Fibroblast of lung (primary cell): Measurements from ENCODE around the gene PPL. TPM values are rescaled to one million over a fixed set of nuclear protein-coding genes. Genes with fewer than 3 reads are reported as not detected.

Experiments used
- DNase-seq, 2 donors: peaks; one replicate each; pipeline versions ENCODE4 v3.0.0 to v3.0.0-alpha.2; 2010; ENCODE audit warnings: low read depth in 2 of 2
- H2AFZ ChIP-seq: 2 replicates; pipeline ENCODE4 v1.5.1; 2012; ENCODE audit warnings: low read length, control low read depth, inconsistent platforms
- H3K27ac ChIP-seq: 2 replicates; pipeline ENCODE4 v1.5.1; 2011; ENCODE audit warnings: low read length, control low read depth; ENCODE audit not compliant: insufficient read depth
- H3K27me3 ChIP-seq: 2 replicates; pipeline ENCODE4 v1.5.1; 2011; ENCODE audit warnings: mild to moderate bottlenecking, low read length; ENCODE audit not compliant: control insufficient read depth, insufficient read depth
- H3K36me3 ChIP-seq: 2 replicates; pipeline ENCODE4 v1.5.1; 2011; ENCODE audit warnings: low read length; ENCODE audit not compliant: control insufficient read depth, insufficient read depth
- H3K4me1 ChIP-seq: 2 replicates; pipeline ENCODE4 v1.5.1; 2011; ENCODE audit warnings: low read length; ENCODE audit not compliant: control insufficient read depth, insufficient read depth; ENCODE audit errors: extremely low read depth
- H3K4me2 ChIP-seq: 2 replicates; pipeline ENCODE4 v1.5.1; 2011; ENCODE audit warnings: low read length, control low read depth; ENCODE audit not compliant: insufficient read depth; ENCODE audit errors: extremely low read depth
- H3K4me3 ChIP-seq, 4 experiments: fragments of 200-600 bp in 1 of 4; sonication (generic) in 1 of 4; replicated peaks in 1 of 4; 2 replicates each; pipeline ENCODE4 v1.5.1; 2011 to 2016; ENCODE audit warnings: low read length in 4 of 4, low read depth in 3 of 4, mild to moderate bottlenecking in 3 of 4, control low read depth in 2 of 4, inconsistent platforms in 1 of 4, mixed read lengths in 1 of 4; ENCODE audit not compliant: insufficient read depth in 1 of 4; ENCODE audit errors: control extremely low read depth in 1 of 4
- H3K79me2 ChIP-seq: 2 replicates; pipeline ENCODE4 v1.5.1; 2012; ENCODE audit warnings: mild to moderate bottlenecking, low read length, inconsistent platforms; ENCODE audit not compliant: control insufficient read depth, insufficient read depth
- H3K9ac ChIP-seq: 2 replicates; pipeline ENCODE4 v1.5.1; 2011; ENCODE audit warnings: mild to moderate bottlenecking, low read length, control low read depth; ENCODE audit not compliant: insufficient read depth
- H3K9me3 ChIP-seq: 2 replicates; pipeline ENCODE4 v1.5.1; 2012; ENCODE audit warnings: low read depth, low read length; ENCODE audit not compliant: control insufficient read depth, insufficient read depth
- H4K20me1 ChIP-seq: 2 replicates; pipeline ENCODE4 v1.5.1; 2011; ENCODE audit warnings: low read length; ENCODE audit not compliant: control insufficient read depth, insufficient read depth; ENCODE audit errors: extremely low read depth
- CTCF ChIP-seq, 2 donors: IDR thresholded peaks in 1 of 2; conservative IDR thresholded peaks in 1 of 2; 1 replicate in 1 of 2; 2 replicates in 1 of 2; pipeline ENCODE4 v1.5.1; 2011 to 2012; ENCODE audit warnings: low read length in 2 of 2, control low read depth in 1 of 2, inconsistent platforms in 1 of 2, low read depth in 1 of 2, mild to moderate bottlenecking in 1 of 2
- EZH2 ChIP-seq: IDR thresholded peaks from 2 replicates; pipeline ENCODE4 v1.5.1; 2012; ENCODE audit warnings: low read length, control low read depth, mild to moderate bottlenecking; ENCODE audit errors: missing control alignments
- polyA plus RNA-seq, 2 donors: library from polyadenylated mRNA; depleted of rRNA in 1 of 2; stranded (reverse) in 1 of 2; unstranded in 1 of 2; fragments of >200 nt; gene quantifications; 2 replicates each; pipeline ENCODE4 v1.2.1, GENCODE V29; 2011 to 2012; ENCODE audit warnings: missing spikeins in 1 of 2
- total RNA-seq: library from RNA; depleted of rRNA; stranded (reverse); fragments of >200 nt; gene quantifications from 2 replicates; pipeline ENCODE4 v1.2.1, GENCODE V29; 2014

PPL gene
- total and polyA plus RNA-seq, 2 donors (not counting 1 experiment from before 2014, with no cell fraction given) = 5.0 to 50.5 TPM

GRCh38 chr16:4895366-4895765 is 41.6 kb downstream of the PPL start:
- H3K79me2 ChIP-seq = no peaks in the 10 kb centered on the region
- DNase-seq = no peak
- TF ChIP-seq EZH2 (no peak), CTCF (conservative IDR thresholded peaks at IDR 0.05 in 1 of 2, IDR thresholded peaks at IDR 0.05 in 1 of 2; ENCODE audit: low read depth in 1 of 2, low read length in 2 of 2) (no peak)
- no peak overlapping the region for H2AFZ ChIP-seq
- H4K20me1 ChIP-seq = no peaks in the 10 kb centered on the region
- peaks cover 2% of the 10 kb centered on the region for H3K36me3 ChIP-seq
- H3K4me1 ChIP-seq = peaks cover 10% of the 10 kb centered on the region
- no peak overlapping the region for H3K4me2 ChIP-seq
- H3K27me3 ChIP-seq = no peaks in the 10 kb centered on the region
- H3K27ac ChIP-seq = no peak overlapping the region
- H3K9me3 ChIP-seq = no peaks in the 10 kb centered on the region
- no peak overlapping the region for H3K9ac ChIP-seq
- no peak overlapping the region for H3K4me3 ChIP-seq

GRCh38 chr16:4894276-4895150 is 42.4 kb downstream of the PPL start:
- Histone ChIP-seq H3K27ac (no peak overlapping the region), H3K4me2 (no peak overlapping the region), H3K9me3 (no peaks in the 10 kb centered on the region), H3K4me3 (no peak overlapping the region), H4K20me1 (no peaks in the 10 kb centered on the region), H3K9ac (no peak overlapping the region), H3K79me2 (no peaks in the 10 kb centered on the region), H2AFZ (no peak overlapping the region), H3K27me3 (no peaks in the 10 kb centered on the region), H3K4me1 (peaks cover 10% of the 10 kb centered on the region), H3K36me3 (peaks cover 4% of the 10 kb centered on the region)
- TF ChIP-seq CTCF (conservative IDR thresholded peaks at IDR 0.05 in 1 of 2, IDR thresholded peaks at IDR 0.05 in 1 of 2; ENCODE audit: low read depth in 1 of 2, low read length in 2 of 2) = no peak
- no peak for TF ChIP-seq EZH2
- no peak for DNase-seq

- Histone ChIP-seq H3K4me1 (peaks cover 10% of the 10 kb centered on the region), H3K4me2 (no peak overlapping the region), H3K79me2 (no peaks in the 10 kb centered on the region), H3K4me3 (no peak overlapping the region), H3K9ac (no peak overlapping the region), H3K9me3 (no peaks in the 10 kb centered on the region), H2AFZ (no peak overlapping the region), H3K27me3 (no peaks in the 10 kb centered on the region), H3K36me3 (peaks cover 4% of the 10 kb centered on the region), H3K27ac (no peak overlapping the region), H4K20me1 (no peaks in the 10 kb centered on the region)
- TF ChIP-seq CTCF (conservative IDR thresholded peaks at IDR 0.05 in 1 of 2, IDR thresholded peaks at IDR 0.05 in 1 of 2; ENCODE audit: low read depth in 1 of 2, low read length in 2 of 2) (no peak), EZH2 (no peak)
- DNase-seq = no peak
Measured at GRCh38 chr16:4893103-4893862, 43.7 kb downstream of the PPL start.
